HL-60/S4 treated with phorbol 12-myristate 13-acetate at 8.2 ng/mL for 4 days and 3 days (cell line): ENCODE results near the gene PRR18.

ENCODE experiments used
- in situ Hi-C: fragments of 300-500 bp; cut with MboI; formaldehyde crosslinking; loops from 2 replicates; pipeline ENCODE4 v1.15.0; 2022; ENCODE audit warnings: low sequenced_read_pairs

Gene PRR18

GRCh38 chr6:166334878-166335277 is 26.7 kb upstream of the PRR18 start:
- in situ Hi-C loops: no loop called here

GRCh38 chr6:166333172-166333995 is 25.2 kb upstream of the PRR18 start:
- in situ Hi-C loops: no loop called here

- in situ Hi-C loops: no loop called here
Measured at GRCh38 chr6:166331503-166332415, 23.6 kb upstream of the PRR18 start.

- in situ Hi-C loops: no loop called here
Measured at GRCh38 chr6:166330612-166331011, 22.4 kb upstream of the PRR18 start.

DNA sequence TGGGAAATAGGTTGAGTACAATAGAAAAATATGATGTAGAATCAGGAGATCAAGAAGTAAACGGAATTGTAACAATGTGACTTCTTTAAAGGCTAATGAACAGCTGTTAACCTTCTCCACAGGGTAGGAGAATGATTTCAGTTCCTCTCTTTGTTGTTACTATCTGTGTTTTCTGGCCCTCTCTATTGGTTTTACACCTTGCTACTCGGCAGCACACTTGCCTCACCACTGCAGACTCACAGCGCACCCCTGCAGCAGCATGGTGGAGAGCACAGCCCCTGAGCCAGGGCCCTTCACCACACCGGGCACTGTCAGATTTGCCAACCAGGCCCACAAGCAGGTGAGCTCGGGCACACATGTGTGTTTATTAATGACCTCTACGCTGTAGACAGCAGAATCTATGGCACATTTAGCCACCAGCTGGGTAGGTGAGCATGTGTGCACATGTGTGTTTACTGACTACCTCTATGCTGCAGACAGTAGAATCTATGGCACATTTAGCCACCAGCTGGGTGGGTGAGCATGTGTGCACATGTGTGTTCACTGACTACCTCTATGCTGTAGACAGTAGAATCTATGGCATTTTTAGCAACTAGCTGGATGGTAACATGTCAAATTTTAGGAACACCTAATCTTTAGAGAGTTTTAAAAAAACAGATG is 17.3 kb upstream of the PRR18 start:
- in situ Hi-C loops: no loop called here

DNA sequence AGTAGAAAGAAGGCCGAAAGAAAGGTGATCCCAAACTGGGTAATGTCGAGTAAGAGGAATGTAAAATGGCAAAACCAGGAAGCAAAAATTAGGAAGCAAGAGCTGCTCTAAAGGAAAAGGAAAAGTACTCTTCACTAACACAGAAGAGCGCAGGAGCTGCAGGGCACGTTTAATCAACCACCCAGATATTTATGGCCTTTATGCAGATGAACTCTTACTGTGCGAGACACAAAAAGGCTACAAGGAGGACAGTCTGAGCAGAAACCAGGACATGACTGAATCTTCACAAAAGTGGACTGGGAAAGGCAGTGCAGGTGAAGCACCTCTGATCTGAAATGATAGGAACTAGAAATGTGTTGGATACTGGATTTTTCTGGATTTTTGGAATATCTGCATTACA is 15.2 kb upstream of the PRR18 start:
- in situ Hi-C loops: no loop called here

- in situ Hi-C loops: no loop called here
Measured at GRCh38 chr6:166318649-166319600, 10.7 kb upstream of the PRR18 start.

- in situ Hi-C loops: no loop called here
Measured at GRCh38 chr6:166318227-166318626, 10.0 kb upstream of the PRR18 start.

DNA sequence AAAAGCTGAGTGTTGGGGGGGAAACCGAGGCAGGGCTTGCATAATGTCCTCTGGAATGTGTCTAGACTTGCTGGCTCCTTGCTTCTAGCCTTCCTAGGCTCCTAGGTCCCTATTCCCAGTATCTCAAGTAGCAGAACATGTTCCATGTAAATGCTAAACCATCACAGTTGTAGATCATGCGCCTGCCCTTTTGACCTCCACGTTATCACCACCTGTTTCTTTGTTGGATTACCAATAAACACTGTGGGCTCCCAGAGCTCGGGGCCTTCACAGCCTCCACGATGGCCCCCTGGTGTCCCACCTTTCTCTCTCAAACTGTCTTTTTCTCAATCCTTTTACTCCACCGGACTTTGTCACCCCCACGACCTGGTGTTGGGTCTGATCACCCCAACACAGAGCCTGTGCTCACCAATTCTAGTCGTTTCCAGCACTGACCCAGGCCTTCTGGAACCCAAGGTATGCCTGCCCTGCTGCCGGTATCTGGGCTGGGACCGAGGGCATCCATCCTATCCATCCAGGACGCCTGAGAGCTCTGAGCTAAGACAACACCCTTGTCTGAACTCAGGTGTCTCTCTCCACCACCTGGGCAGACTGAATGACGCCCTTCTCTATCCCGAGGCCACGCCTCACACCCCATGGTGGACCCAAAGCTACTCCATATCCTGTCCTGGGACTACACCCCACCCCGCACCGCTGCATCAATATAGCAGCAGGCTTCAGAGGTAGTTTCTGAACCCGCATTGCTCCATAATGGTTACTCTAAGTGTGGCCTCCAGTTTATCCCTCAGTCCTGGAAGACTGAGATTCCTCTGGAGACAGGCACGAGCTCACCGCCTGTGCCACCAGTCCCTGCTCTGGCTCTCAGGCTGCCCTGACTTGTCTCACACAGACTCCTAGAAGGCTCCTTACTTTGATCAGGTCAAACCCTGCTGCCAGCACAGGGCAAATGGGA is 9.3 kb upstream of the PRR18 start:
- in situ Hi-C loops: no loop called here

DNA sequence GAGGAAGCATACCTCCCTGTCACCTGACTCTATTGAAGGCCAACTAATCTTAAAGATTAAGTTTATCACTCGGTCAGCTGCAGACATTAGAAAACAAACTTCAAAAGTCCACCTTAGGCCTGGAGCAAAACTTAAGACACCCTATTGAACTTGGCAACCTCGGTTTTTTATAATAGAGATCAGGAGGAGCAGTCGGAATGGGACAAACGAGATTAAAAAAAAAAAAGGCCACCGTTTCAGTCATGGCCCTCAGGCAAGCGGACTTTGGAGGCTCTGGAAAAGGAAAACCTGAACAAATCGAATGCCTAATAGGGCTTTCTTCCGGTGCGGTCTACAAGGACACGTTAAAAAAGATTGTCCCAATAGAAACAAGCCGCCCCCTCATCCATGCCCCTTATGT is 7.2 kb upstream of the PRR18 start:
- in situ Hi-C loops: no loop called here

DNA sequence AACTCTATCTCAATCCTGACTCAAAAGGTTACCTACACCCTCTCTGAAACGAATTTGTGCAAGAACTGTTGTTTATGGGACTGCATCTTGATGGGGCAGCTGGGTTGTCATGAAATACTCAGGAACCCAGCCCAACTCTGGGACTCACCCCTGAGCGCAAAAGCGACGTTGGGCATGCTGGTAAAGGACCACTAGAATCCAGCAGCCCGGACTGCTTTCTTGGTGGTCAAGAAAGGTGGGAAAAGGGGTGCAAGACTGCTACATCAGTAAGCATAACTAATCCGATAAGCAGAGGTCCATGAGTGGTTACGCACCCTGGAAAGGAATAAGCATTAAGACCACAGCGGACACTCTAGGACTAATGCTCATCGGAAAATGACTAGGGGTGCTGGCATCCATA is 6.3 kb upstream of the PRR18 start:
- in situ Hi-C loops: no loop called here

DNA sequence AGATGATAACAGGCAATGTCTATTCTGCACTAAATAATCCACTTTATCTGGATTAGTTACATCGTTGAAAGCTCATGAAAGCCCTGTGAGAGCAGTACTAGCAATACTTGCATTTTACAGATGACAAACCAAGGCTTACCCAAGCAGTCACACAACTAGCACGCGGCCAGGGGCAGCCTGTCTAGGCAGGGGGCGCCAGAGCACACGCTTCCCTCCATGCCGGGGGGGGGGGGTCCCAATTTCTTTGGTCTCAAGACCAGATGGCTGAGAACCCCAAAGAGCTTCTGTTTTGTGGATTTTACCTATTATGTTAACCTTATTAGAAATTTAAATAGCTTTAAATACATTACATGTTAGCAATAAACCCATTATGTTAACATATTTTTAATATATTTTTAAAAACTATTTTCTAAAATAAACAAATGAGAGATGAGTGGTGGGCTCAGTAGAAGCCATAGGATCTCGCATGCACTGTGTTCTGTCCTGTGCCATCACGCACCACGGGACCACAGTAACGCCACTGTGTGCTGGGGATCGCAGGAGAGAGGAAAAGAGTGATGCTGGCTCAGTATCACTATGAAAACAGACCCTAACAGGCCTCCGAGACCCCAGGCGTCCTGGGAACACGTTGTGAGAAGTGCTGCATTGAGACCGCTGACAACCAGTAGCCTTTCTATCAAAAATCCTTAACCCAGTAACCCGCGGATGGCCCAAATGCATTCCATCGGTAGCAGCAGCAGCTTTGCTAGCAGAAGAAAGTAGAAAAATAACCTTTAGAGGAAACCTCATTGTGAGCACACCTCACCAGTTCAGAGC is 5.3 kb upstream of the PRR18 start:
- in situ Hi-C loops: no loop called here

GRCh38 chr6:166312832-166313231 is 4.6 kb upstream of the PRR18 start:
- in situ Hi-C loops: no loop called here

DNA sequence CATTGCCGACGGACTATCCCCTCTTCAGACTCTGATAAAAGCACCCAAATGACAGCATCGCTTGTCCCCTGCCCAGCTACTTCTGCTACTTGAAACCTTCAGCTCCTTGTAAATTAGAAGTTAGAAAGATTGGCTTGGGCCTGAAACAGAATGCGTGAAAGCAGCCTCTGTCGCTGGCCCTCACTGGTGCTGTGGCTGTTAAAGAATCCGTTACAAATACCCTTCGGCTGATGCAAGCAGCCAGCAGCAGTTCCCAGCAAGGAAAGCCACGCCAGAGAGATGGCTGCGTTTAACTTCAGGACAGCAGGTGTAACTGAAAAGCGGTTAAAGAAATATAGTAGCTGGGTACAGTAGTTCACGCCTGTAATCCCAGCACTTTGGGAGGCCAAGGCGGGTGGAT is 2.4 kb upstream of the PRR18 start:
- in situ Hi-C loops: no loop called here

- in situ Hi-C loops: no loop called here
Measured at GRCh38 chr6:166309977-166310376, 1.8 kb upstream of the PRR18 start.

DNA sequence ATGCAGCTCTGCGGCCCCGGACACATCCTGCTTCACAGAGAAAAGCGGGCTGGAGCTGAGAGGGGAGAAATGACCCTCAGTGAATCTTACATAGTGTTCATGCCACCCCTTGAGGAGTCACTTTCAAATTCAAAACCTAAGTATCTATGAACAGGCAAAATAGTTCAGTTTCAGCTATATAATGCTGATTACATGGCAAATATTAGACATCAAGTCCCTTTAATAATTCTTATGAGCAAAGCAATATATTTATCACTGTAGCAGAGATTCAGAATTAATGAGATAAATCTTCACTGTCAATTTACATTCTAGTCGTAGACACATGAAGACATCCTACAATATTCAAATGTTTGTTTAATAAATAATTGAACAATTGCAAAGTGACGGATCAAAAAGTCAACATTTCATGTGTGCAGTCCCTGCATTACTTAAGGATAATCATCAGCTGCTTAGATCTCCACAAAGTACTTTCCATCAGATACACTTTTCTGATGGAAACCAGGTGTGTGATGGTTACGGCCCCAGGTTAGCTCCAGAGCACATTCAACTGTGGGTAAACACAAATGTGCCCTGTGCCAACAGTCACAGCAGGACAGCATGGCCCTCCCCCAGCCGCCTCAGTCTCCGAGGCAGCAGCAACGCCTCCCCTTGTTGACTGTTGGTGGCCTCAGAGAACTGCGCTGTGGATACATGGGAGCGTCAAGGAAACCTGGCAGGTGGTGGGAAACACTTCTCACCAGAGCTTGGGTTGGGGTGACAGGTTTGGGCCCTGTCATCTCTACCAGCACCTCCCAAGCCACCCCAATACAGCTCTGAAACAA is 787 bp upstream of the PRR18 start:
- in situ Hi-C loops: no loop called here
